Thyroid gland (tissue), 4 donors: ENCODE data around the gene ARHGAP10. TPM values are rescaled to one million over a fixed set of nuclear protein-coding genes. Genes with fewer than 3 reads are reported as not detected.

Source experiments
- DNase-seq, 2 donors: peaks; one replicate each; pipeline ENCODE4 v3.0.0-alpha.2; 2019
- H3K27ac ChIP-seq, 3 donors: fragments of 200-600 bp; sonication (generic); 1 replicate in 2 of 3; 2 replicates in 1 of 3; pipeline ENCODE4 v1.5.1; 2016 to 2019; ENCODE audit warnings: mild to moderate bottlenecking in 1 of 3, moderate library complexity in 1 of 3
- H3K27me3 ChIP-seq: fragments of 200-600 bp; sonication (generic); one replicate; pipeline ENCODE4 v1.5.1; 2019
- H3K36me3 ChIP-seq, 2 donors: fragments of 200-600 bp; sonication (generic); one replicate each; pipeline ENCODE4 v1.5.1; 2016 to 2019
- H3K4me1 ChIP-seq, 2 donors: fragments of 200-600 bp; sonication (generic); one replicate each; pipeline ENCODE4 v1.5.1; 2017 to 2019
- H3K4me3 ChIP-seq, 3 donors: fragments of 200-600 bp; sonication (generic); replicated peaks in 1 of 3; 1 replicate in 2 of 3; 2 replicates in 1 of 3; pipeline ENCODE4 v1.5.1; 2016; ENCODE audit warnings: mild to moderate bottlenecking in 1 of 3
- H3K9me3 ChIP-seq: fragments of 200-600 bp; sonication (generic); one replicate; pipeline ENCODE4 v1.5.1; 2017
- CTCF ChIP-seq, 6 experiments: fragments of 200-600 bp in 3 of 6; fragments of 450-650 bp in 3 of 6; sonication (generic) in 3 of 6; IDR thresholded peaks; one replicate each; pipeline ENCODE4 v1.5.1; 2016 to 2019; ENCODE audit warnings: antibody characterized with exemption in 6 of 6, mild to moderate bottlenecking in 2 of 6, inconsistent platforms in 1 of 6, moderate library complexity in 1 of 6
- POLR2A ChIP-seq, 2 donors: fragments of 450-650 bp; IDR thresholded peaks; one replicate each; pipeline ENCODE4 v1.6.1; 2017; ENCODE audit warnings: antibody characterized with exemption in 2 of 2, mild to moderate bottlenecking in 2 of 2, moderate library complexity in 1 of 2
- WGBS, 2 donors: methylation state at CpG; one replicate each; pipeline ENCODE4 v1.1.5; 2017; 5-methylcytosine and 5-hydroxymethylcytosine counted together
- intact Hi-C: fragments of 100-400 bp; cut with DNase I; formaldehyde crosslinking; loops from one replicate; pipeline ENCODE4 v1.15.1; 2023
- microRNA-seq: library from miRNA; unstranded; fragments of <30 nt; microRNA quantifications from one replicate; pipeline ENCODE4, GENCODE V29; 2016
- small RNA-seq: library from RNA; depleted of rRNA; stranded (forward); fragments of <200 nt; gene quantifications from one replicate; pipeline ENCODE3, GENCODE V24; 2016
- total RNA-seq, 4 donors: library from RNA; depleted of rRNA; stranded (reverse); fragments of >200 nt; gene quantifications; one replicate each; pipeline ENCODE4 v1.2.3, GENCODE V29; 2016

Gene ARHGAP10
- total RNA-seq, 4 donors from 2014 or later: 39.5 to 78.4 (median 42.0) TPM

DNA sequence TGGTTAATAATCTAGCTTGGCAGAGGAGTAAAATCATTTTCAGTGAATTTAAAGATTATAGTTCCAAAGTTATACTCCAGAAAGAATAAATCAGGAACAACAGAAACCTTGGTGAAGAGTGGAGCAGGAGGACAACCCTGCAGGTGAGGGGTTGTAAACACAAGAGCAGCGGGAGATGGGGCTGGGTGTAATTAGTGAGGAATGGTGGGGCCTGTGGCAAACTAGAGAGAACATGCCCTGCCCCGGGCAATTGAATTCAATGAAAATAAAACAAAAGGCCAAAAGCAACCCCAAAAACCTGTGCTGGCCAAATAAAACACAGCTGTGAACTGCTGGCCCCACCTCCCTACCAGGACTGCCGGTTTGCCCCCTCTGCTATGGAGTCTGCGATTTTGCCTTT is 385.1 kb downstream of the ARHGAP10 start:
- intact Hi-C loops: no loop called here
- H3K4me3 ChIP-seq: no peak overlapping the region
- 88 to 94% methylated on average over 4 of the region's 4 CpGs for whole genome bisulfite sequencing, 2 donors

GRCh38 chr4:148118179-148118578 is 386.3 kb downstream of the ARHGAP10 start:
- no peaks in the 10 kb centered on the region for H3K27me3 ChIP-seq
- no peaks in the 10 kb centered on the region for H3K9me3 ChIP-seq
- intact Hi-C loops: no loop called here
- DNase-seq: no peak
- no peak overlapping the region for H3K4me3 ChIP-seq
- H3K27ac ChIP-seq: no peak overlapping the region
- no peak for TF ChIP-seq POLR2A (IDR thresholded peaks at IDR 0.05)
- no peak for TF ChIP-seq CTCF (IDR thresholded peaks at IDR 0.05)
- H3K36me3 ChIP-seq: peaks cover 9% of the 10 kb centered on the region in 2 donors
- 93 to 98% methylated on average over 4 of the region's 4 CpGs for WGBS, 2 donors
- peaks cover 12 to 17% of the 10 kb centered on the region in 2 donors for H3K4me1 ChIP-seq

More for the DNA sequence above, 385.1 kb downstream of the ARHGAP10 start:
- Histone ChIP-seq H3K27me3 (no peaks in the 10 kb centered on the region), H3K9me3 (no peaks in the 10 kb centered on the region), H3K36me3 (peaks cover 10% of the 10 kb centered on the region in 2 donors), H3K4me1 (peaks cover 12 to 17% of the 10 kb centered on the region in 2 donors), H3K27ac (no peak overlapping the region)
- DNase-seq: no peak
- TF ChIP-seq POLR2A (IDR thresholded peaks at IDR 0.05) (no peak), CTCF (IDR thresholded peaks at IDR 0.05) (no peak)

GRCh38 chr4:148118633-148119032 is 386.7 kb downstream of the ARHGAP10 start:
- no peak for DNase-seq
- intact Hi-C loops: no loop called here
- H3K27me3 ChIP-seq: no peaks in the 10 kb centered on the region
- H3K4me1 ChIP-seq: peaks cover 12 to 17% of the 10 kb centered on the region in 2 donors
- 86 to 92% methylated on average over 3 of the region's 3 CpGs for WGBS, 2 donors
- TF ChIP-seq POLR2A (IDR thresholded peaks at IDR 0.05): no peak
- no peak overlapping the region for H3K27ac ChIP-seq
- H3K4me3 ChIP-seq: no peak overlapping the region
- H3K36me3 ChIP-seq: peaks cover 4 to 5% of the 10 kb centered on the region in 2 donors
- no peaks in the 10 kb centered on the region for H3K9me3 ChIP-seq

DNA sequence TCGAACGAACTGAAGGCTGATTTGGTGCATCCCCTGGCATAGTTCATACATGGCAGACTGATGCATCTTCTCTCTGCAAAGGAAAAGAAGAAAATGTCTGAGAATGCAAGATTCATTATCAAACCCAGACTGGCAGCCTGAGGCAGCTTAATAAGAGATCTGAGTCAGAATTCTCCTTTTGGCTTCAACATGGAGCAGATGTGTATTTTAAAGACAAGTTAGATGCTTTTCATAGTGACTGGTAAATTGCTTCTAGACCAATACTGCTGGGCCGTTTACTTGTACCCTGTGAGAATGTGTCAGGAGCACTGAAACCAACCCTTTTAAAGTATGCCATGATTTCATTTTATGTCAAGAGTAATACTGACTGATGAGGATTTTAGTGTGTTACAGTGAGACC is 388.3 kb downstream of the ARHGAP10 start:
- intact Hi-C loops: no loop called here

More for the DNA sequence above, 388.3 kb downstream of the ARHGAP10 start:
- no peak for TF ChIP-seq POLR2A (IDR thresholded peaks at IDR 0.05)
- no peak for TF ChIP-seq CTCF (IDR thresholded peaks at IDR 0.05)
- Histone ChIP-seq H3K27me3 (no peaks in the 10 kb centered on the region), H3K4me3 (no peak overlapping the region), H3K9me3 (no peaks in the 10 kb centered on the region), H3K4me1 (peaks cover 12 to 17% of the 10 kb centered on the region in 2 donors), H3K27ac (no peak overlapping the region), H3K36me3 (no peaks in the 10 kb centered on the region)
- no peak for DNase-seq
- WGBS, 2 donors: 95 to 96% methylated on average over 3 of the region's 3 CpGs

Small RNA genes within 50 kb of the gene (microRNA-seq; reads per million reads assigned to microRNA genes)
- not detected for gene MIR4799

Small RNA genes within 50 kb of the gene (small RNA-seq; reads per million reads assigned to genes)
- gene MIR4799 (not detected), gene RN7SL254P (not detected), gene RNA5SP165 (not detected)

Other genes starting within 250 kb of the ARHGAP10 start
- gene TMEM184C, start 114.7 kb upstream of the ARHGAP10 start, total RNA-seq: 10 to 100 TPM; 69.6 to 98.5 (median 82.5) TPM
- gene PRMT9, start 47.9 kb upstream of the ARHGAP10 start, total RNA-seq: 10 to 100 TPM; 22.9 to 28.3 (median 26.2) TPM